ENCODE data around the gene GAR1. TPM values are rescaled to one million over a fixed set of nuclear protein-coding genes. Genes with fewer than 3 reads are reported as not detected.

Gene GAR1
- total RNA-seq, 4 donors from 2014 or later: 6.2 to 9.1 (median 7.7) TPM

GRCh38 chr4:109816894-109817293 is 1.3 kb downstream of the GAR1 start:
- no peak for DNase-seq (ENCODE audit: extremely low spot score)
- H3K9me3 ChIP-seq: no peaks in the 10 kb centered on the region
- TF ChIP-seq POLR2A (IDR thresholded peaks at IDR 0.05; ENCODE audit: low read depth): no peak
- no peak for TF ChIP-seq EP300 (IDR thresholded peaks at IDR 0.05)
- TF ChIP-seq POLR2AphosphoS5 (IDR thresholded peaks at IDR 0.05): no peak
- TF ChIP-seq CTCF (IDR thresholded peaks at IDR 0.05): no peak
- peaks cover 0 to 29% (median 7%) of the 10 kb centered on the region in 4 donors for H3K36me3 ChIP-seq
- WGBS: 73% methylated on average over 1 of the region's 1 CpG
- peaks cover 7 to 25% (median 17%) of the 10 kb centered on the region in 4 donors for H3K4me1 ChIP-seq
- no peak overlapping the region for H3K27ac ChIP-seq (replicated peaks in 1 of 4)
- peak overlapping the region in 1 of 4 donors; percentile 89 for H3K4me3 ChIP-seq
- intact Hi-C loops (cut with DNase I): loop anchor here (2.0 to 5.0 kb wide), 2 partner anchors 86 to 115 kb away; partner anchors contain the start of genes CASP6 and PLA2G12A
- no peaks in the 10 kb centered on the region for H3K27me3 ChIP-seq

GRCh38 chr4:109818268-109818667 is 2.7 kb downstream of the GAR1 start:
- 92% methylated on average over 4 of the region's 4 CpGs for WGBS
- Histone ChIP-seq H3K9me3 (no peaks in the 10 kb centered on the region), H3K4me1 (peaks cover 7 to 25% (median 17%) of the 10 kb centered on the region in 4 donors), H3K4me3 (no peak overlapping the region), H3K36me3 (peaks cover 7 to 42% (median 18%) of the 10 kb centered on the region in 4 donors), H3K27me3 (no peaks in the 10 kb centered on the region), H3K27ac (replicated peaks in 1 of 4) (no peak overlapping the region)
- TF ChIP-seq POLR2AphosphoS5 (IDR thresholded peaks at IDR 0.05): no peak
- TF ChIP-seq EP300 (IDR thresholded peaks at IDR 0.05): no peak
- TF ChIP-seq CTCF (IDR thresholded peaks at IDR 0.05): no peak
- TF ChIP-seq POLR2A (IDR thresholded peaks at IDR 0.05; ENCODE audit: low read depth): no peak
- DNase-seq (ENCODE audit: extremely low spot score): no peak
- intact Hi-C loops (cut with DNase I): loop anchor here (5.0 kb wide), 1 partner anchor 116 kb away; the partner anchor contains the start of gene CASP6

GRCh38 chr4:109820563-109820962 is 5.0 kb downstream of the GAR1 start:
- H3K36me3 ChIP-seq: peaks cover 7 to 65% (median 33%) of the 10 kb centered on the region in 4 donors
- H3K9me3 ChIP-seq: no peaks in the 10 kb centered on the region
- DNase-seq (ENCODE audit: extremely low spot score): no peak
- no peak overlapping the region for H3K4me3 ChIP-seq
- intact Hi-C loops (cut with DNase I): loop anchor here (5.0 kb wide), 1 partner anchor 388 kb away; the partner anchor contains the start of gene SEC24B
- H3K27ac ChIP-seq (replicated peaks in 1 of 4): no peak overlapping the region
- TF ChIP-seq POLR2AphosphoS5 (IDR thresholded peaks at IDR 0.05): no peak
- no peak for TF ChIP-seq EP300 (IDR thresholded peaks at IDR 0.05)
- TF ChIP-seq POLR2A (IDR thresholded peaks at IDR 0.05; ENCODE audit: low read depth): no peak
- no peak for TF ChIP-seq CTCF (IDR thresholded peaks at IDR 0.05)
- peaks cover 7 to 17% (median 13%) of the 10 kb centered on the region in 4 donors for H3K4me1 ChIP-seq
- no peaks in the 10 kb centered on the region for H3K27me3 ChIP-seq
- 68% methylated on average over 2 of the region's 2 CpGs for WGBS

- no peak overlapping the region for H3K4me3 ChIP-seq
- peaks cover 6 to 13% (median 9%) of the 10 kb centered on the region in 4 donors for H3K4me1 ChIP-seq
- peaks cover 7 to 66% (median 34%) of the 10 kb centered on the region in 4 donors for H3K36me3 ChIP-seq
- no peak for TF ChIP-seq CTCF (IDR thresholded peaks at IDR 0.05)
- TF ChIP-seq POLR2A (IDR thresholded peaks at IDR 0.05; ENCODE audit: low read depth): no peak
- H3K27ac ChIP-seq (replicated peaks in 1 of 4): no peak overlapping the region
- no peaks in the 10 kb centered on the region for H3K9me3 ChIP-seq
- no peaks in the 10 kb centered on the region for H3K27me3 ChIP-seq
- intact Hi-C loops (cut with DNase I): loop anchor here (5.0 kb wide), 1 partner anchor 389 kb away; the partner anchor contains the start of gene SEC24B
- WGBS: 75% methylated on average over 2 of the region's 2 CpGs
- DNase-seq (ENCODE audit: extremely low spot score): no peak
Measured at GRCh38 chr4:109821185-109821584, 5.6 kb downstream of the GAR1 start.

GRCh38 chr4:109826719-109827118 is 11.2 kb downstream of the GAR1 start:
- no peaks in the 10 kb centered on the region for H3K4me1 ChIP-seq
- no peaks in the 10 kb centered on the region for H3K9me3 ChIP-seq
- H3K4me3 ChIP-seq: no peak overlapping the region
- peak; percentile 36 to 58 (median 47) for TF ChIP-seq CTCF (IDR thresholded peaks at IDR 0.05)
- TF ChIP-seq POLR2AphosphoS5 (IDR thresholded peaks at IDR 0.05): no peak
- H3K27ac ChIP-seq (replicated peaks in 1 of 4): no peak overlapping the region
- peaks cover 7 to 41% (median 27%) of the 10 kb centered on the region in 4 donors for H3K36me3 ChIP-seq
- no peaks in the 10 kb centered on the region for H3K27me3 ChIP-seq
- no peak for DNase-seq (ENCODE audit: extremely low spot score)
- intact Hi-C loops (cut with DNase I): no loop called here
